HG03095 (cell line): ENCODE results near the gene POTEH.
"Not testable (repeated sequence)": the region's sequence is repeated elsewhere in the genome, so short reads cannot be mapped to it uniquely, and the experiment has no call there.

ENCODE experiments used
- ATAC-seq: cut with Tn5 transposase; IDR thresholded peaks from one replicate; pipeline ENCODE4 v1.9.1; 2021; ENCODE audit warnings: moderate library complexity; ENCODE audit not compliant: unreplicated experiment

Gene POTEH

GRCh38 chr22:15689749-15690125 is at the start of gene POTEH:
TSS of gene POTEH (plus strand) at chr22:15690026. CDS start at chr22:15690078, 52 bp downstream.
- not testable (repeated sequence) for ATAC-seq

GRCh38 chr22:15642288-15642861 is 47.5 kb upstream of the POTEH start:
- not testable (repeated sequence) for ATAC-seq

GRCh38 chr22:15651954-15652353 is 37.9 kb upstream of the POTEH start:
- not testable (repeated sequence) for ATAC-seq

- ATAC-seq, result not testable (repeated sequence)
Observed at GRCh38 chr22:15652738-15653137, 37.1 kb upstream of the POTEH start.

- ATAC-seq, result not testable (repeated sequence)
Observed at GRCh38 chr22:15653241-15653640, 36.6 kb upstream of the POTEH start.

GRCh38 chr22:15661102-15661501 is 28.7 kb upstream of the POTEH start:
- ATAC-seq, result not testable (repeated sequence)

- ATAC-seq, result not testable (repeated sequence)
Observed at GRCh38 chr22:15664682-15665081, 25.1 kb upstream of the POTEH start.

- ATAC-seq, result not testable (repeated sequence)
Observed at GRCh38 chr22:15665478-15665877, 24.3 kb upstream of the POTEH start.

GRCh38 chr22:15669430-15669829 is 20.4 kb upstream of the POTEH start:
- not testable (repeated sequence) for ATAC-seq

- not testable (repeated sequence) for ATAC-seq
Observed at GRCh38 chr22:15679702-15680101, 10.1 kb upstream of the POTEH start.

GRCh38 chr22:15684115-15684514 is 5.7 kb upstream of the POTEH start:
- ATAC-seq, result not testable (repeated sequence)

GRCh38 chr22:15684695-15685094 is 5.1 kb upstream of the POTEH start:
- ATAC-seq, result not testable (repeated sequence)

- not testable (repeated sequence) for ATAC-seq
Observed at GRCh38 chr22:15685641-15686040, 4.2 kb upstream of the POTEH start.

GRCh38 chr22:15687086-15687485 is 2.7 kb upstream of the POTEH start:
- ATAC-seq, result not testable (repeated sequence)

- ATAC-seq, result not testable (repeated sequence)
Observed at GRCh38 chr22:15687676-15688075, 2.1 kb upstream of the POTEH start.

- ATAC-seq, result not testable (repeated sequence)
Observed at GRCh38 chr22:15688090-15688489, 1.7 kb upstream of the POTEH start.

- not testable (repeated sequence) for ATAC-seq
Observed at GRCh38 chr22:15689012-15689748, 646 bp upstream of the POTEH start.

- not testable (repeated sequence) for ATAC-seq
Observed at GRCh38 chr22:15713600-15713999, 23.8 kb downstream of the POTEH start.

GRCh38 chr22:15714125-15714524 is 24.3 kb downstream of the POTEH start:
- ATAC-seq, result not testable (repeated sequence)

- not testable (repeated sequence) for ATAC-seq
Observed at GRCh38 chr22:15721884-15722283, 32.1 kb downstream of the POTEH start.

GRCh38 chr22:15729209-15729917 is 39.5 kb downstream of the POTEH start:
- not testable (repeated sequence) for ATAC-seq

GRCh38 chr22:15731023-15731422 is 41.2 kb downstream of the POTEH start:
- ATAC-seq, result not testable (repeated sequence)
